HG02884 (cell line): ENCODE measurements around the gene TRIM54.
"Not testable (repeated sequence)": the region's sequence is repeated elsewhere in the genome, so short reads cannot be mapped to it uniquely, and the experiment has no call there.

Experiments used
- ATAC-seq: cut with Tn5 transposase; IDR thresholded peaks from one replicate; pipeline ENCODE4 v1.9.1; 2021; ENCODE audit warnings: mild to moderate bottlenecking, moderate library complexity; ENCODE audit not compliant: unreplicated experiment

Gene TRIM54

GRCh38 chr2:27281442-27281841 is 787 bp upstream of the TRIM54 start:
- ATAC-seq, result no peak

DNA sequence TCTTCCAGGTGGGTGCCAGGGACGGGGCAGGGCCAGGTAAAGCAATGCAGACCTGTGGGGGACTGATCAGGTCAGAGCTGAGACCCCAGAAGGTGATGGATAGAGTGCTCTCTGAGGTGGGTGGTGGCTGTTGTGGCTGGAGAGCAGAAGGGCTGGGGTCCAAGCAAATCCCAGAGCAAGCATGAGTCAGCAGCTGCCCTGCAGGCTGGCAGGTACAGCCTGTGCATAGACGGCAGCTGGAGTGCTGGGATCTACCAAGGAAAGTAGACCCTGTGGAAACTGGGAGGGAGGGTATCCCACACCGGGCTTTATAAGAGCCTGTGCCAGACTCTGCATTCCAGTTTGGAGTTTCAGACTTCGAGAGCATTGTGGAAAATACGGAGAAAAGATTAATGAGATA is 663 bp downstream of the TRIM54 start:
- ATAC-seq, result no peak

DNA sequence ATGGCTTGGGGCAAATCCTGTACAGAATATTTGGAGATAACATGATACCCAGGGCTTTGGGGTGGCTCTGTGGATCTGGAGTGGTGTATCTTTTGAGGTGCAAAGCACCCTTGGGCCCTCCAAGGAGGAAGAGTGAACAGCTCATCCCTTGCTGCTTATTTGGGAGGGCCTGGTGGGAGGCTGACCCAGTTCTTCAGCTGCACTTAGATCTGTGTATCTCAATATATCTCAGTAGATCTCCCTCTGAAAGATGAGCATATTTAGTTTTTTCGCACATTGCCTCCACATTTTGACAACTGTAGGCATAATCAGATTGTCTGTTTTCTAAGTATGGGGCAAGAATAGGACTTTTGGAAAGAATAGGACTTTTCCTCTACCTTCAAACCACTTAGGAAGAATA is 2.8 kb downstream of the TRIM54 start:
- ATAC-seq, result no peak

DNA sequence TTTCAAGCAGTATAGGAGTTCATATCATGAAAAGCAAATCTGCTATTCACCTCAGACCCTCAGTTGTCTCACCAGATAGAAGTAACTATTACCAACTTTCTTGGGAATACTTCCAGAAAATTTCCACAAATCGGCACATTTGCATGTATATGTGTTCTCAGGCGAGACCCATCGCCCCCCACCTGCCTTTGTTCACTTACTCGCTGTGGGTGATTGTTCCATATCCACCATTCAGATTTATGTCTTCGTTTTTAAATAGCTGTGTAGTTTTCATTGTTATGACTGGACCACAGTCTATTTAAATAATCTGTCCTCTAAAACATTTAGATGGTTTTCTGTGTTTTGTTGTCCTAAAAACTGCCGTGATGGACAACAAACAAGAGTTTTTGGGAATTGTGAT is 3.3 kb downstream of the TRIM54 start:
- ATAC-seq, result no peak

- ATAC-seq, result no peak
Observed at GRCh38 chr2:27288610-27289009, 6.4 kb downstream of the TRIM54 start.

DNA sequence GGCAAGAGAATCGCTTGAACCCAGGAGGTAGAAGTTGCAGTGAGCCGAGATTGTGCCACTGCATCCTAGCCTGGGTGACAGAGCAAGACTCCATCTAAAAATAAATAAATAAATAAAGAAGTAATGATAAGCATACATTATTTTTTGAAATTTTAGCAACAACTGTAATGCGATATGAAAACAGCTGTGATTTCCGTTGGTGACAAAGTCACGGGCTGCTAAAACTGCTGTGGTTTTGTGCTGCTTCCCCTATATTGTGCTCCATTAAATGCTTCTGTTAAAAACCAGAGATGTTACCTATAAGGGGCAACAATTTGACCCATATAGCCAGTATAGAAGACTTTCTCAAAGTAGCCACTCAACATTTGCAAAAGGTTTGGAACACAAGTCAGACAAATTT is 8.3 kb downstream of the TRIM54 start:
- no peak for ATAC-seq

DNA sequence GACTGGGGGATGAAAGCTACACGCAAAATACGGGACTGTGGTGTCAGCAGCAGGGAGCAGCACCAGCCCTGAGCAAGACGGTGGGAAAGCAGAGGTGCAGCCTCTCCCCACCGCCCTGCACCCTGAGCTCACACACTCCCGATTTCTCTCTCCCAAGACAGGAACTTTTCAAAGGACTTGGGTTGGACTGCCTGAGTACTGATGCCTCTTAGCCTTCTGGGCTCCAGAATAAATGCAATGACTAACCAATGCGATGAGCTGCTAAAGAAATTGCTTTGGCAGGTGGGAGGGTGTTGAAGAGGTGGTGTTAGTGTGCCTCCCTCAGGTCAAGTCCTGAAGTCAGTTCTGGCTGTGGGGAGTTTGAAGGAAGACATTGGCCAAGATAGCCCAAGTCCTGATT is 9.6 kb downstream of the TRIM54 start:
- ATAC-seq, result no peak

GRCh38 chr2:27294928-27295327 is 12.7 kb downstream of the TRIM54 start:
- ATAC-seq, result no peak

DNA sequence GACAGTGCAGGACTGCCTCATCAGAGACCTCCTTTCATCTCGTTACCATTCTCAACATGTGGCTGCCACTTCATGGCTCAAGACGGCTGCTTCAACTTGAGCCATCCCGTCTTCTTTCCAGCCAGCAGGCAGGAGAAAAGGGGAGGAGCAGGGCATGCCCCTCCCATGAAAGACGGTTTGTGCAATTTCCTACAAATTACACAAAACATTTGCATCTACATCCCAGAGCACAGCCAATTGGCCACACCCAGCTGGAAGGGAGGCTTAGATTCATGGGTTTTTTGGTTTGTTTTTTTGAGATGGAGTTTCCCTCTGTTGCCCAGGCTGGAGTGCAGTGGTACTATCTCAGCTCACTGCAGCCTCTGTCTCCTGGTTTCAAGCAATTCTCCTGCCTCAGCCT is 14.3 kb downstream of the TRIM54 start:
- no peak for ATAC-seq

DNA sequence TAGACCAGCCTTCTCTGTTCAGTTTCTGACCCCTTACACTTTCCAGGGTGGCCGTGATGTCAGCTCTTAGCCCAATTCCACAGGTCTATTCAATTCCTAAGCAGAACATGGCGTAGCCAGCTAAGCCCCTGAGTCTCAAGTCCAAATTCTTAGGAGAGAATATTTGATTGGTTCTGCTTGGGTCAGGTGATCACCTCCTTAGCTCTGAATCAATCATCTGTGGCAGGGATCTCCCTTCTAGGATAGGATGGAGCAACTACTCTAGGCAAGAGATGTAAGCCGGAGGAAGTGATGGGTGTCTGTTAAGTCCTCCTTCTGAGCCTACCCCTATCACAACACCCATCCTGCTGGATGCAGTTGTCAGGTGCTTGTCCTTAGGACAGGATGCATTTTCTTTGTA is 15.0 kb downstream of the TRIM54 start:
- ATAC-seq, result no peak

GRCh38 chr2:27298391-27299080 is 16.3 kb downstream of the TRIM54 start:
- ATAC-seq, result no peak

DNA sequence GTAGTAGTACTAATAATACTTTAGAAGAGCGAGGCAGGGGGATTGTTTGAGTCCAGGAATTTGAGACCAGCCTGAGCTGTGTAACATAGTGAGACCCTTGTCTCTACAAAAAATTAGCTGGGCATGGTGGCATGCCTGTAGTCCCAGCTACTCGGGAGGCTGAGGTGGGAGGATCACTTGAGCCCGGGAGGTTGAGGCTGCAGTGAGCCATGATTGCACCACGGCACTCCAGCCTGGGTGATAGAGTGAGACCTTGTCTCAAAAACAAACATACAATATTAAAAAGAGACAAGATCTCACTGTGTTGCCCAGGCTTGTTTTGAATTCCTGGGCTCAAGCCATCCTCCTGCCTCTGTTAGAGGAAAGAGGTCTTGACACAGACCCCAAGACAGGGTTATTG is 18.4 kb downstream of the TRIM54 start:
- not testable (repeated sequence) for ATAC-seq

DNA sequence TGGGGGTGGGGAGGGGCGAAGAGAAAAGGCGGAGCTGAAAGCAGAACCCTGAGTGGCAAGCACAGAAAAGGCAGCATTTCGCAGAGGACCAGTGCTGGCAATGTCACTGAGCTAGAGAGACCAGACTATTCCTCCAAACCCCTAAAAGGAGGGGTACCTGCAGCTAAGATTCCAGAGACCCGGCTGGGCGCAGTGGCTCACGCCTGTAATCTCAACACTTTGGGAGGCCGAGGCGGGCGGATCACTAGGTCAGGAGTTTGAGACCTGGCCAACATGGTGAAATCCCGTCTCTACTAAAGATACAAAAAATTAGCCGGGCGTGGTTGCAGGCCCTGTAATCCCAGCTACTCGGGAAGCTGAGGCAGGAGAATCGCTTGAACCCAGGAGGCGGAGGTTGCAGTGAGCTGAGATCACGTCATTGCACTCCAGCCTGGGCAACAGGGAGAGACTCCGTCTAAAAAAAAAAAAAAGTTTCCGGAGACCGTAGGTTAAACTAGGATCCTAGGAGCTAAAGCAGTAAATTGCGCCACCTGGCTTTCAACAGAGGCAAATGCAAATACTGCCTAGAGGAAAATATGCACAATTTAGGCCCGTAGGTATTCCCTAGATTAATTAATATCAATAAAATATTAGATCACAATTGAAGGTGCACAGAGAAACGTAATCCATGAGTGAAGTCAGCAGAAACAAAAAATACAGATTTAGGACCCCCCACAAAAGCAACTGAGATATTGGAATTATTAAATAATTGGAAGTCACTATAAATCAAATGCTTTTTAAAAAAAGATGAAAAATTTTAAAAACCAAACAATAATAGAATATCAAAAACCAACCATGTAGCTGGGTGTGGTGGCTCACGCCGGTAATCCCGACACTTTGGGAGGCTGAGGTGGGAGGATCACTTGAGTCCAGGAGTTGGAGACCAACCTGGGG is 21.1 kb downstream of the TRIM54 start:
- no peak for ATAC-seq

- no peak for ATAC-seq
Observed at GRCh38 chr2:27304488-27305240, 22.4 kb downstream of the TRIM54 start.

- no peak for ATAC-seq
Observed at GRCh38 chr2:27305516-27305915, 23.3 kb downstream of the TRIM54 start.

DNA sequence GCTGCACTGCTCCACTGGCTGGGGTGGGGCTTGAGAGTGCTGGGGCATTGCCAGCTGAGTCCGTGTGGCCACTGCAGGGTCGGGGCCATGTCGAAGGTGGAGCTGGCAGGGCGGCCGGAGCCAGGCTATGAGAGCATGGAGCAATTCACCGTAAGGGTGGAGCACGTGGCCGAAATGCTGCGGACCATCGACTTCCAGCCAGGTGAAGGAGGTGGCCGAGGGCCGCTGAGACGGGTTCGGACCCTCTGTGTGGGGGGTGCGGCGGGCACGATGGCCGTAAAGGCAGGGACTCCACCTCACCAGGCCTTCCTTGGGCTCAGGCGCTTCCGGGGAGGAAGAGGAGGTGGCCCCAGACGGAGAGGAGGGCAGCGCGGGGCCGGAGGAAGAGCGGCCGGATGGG is 23.9 kb downstream of the TRIM54 start:
- ATAC-seq, result no peak

- ATAC-seq, result no peak
Observed at GRCh38 chr2:27306573-27307286, 24.5 kb downstream of the TRIM54 start.

DNA sequence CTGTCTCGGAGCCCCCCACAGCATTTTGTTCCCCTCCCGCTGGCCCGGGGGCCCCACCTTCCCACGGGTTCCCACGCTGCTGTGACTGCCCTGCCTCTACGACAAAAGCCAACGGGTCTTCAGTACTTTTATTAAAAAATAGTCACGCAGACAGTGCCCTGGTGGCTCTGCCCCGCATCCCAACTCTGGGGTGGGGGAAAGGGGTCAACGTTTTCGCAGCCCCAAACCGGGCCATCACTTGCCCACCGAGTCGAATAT is 25.0 kb downstream of the TRIM54 start:
- ATAC-seq, result no peak

GRCh38 chr2:27307545-27308358 is 25.5 kb downstream of the TRIM54 start:
- no peak for ATAC-seq

DNA sequence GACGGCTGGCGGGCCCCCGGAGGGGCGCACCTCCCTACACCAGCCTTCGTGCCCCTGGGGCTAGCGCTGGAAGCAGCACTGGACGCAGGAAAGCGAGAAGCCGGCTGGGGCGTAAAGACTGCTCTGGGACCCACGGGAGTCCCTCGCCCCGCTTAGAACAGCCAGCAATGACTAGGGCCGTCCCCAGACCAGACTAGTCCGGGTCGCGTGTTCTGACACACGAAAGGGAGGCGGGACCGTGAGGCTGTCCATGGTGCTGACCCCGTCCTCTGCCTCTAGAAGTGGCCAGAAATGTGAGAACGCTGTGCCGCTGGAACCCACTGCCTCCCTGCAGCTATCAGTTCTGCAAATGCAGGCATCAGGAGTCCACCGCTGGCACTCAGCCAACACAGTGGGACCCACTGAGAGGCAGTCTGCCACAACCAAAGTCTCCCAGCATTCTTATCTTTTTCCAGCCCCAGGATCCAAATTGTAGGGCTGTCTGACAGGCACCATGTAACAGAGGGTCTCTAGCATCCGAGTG is 26.2 kb downstream of the TRIM54 start, which contains the start of gene UCN:
Gene UCN (minus strand): TSS at position 87 of the 523 bp plus-strand sequence. CDS start 550 bp downstream, outside the sequence.
- no peak for ATAC-seq
